Measurements from ENCODE around the gene KCNK10. TPM values are rescaled to one million over a fixed set of nuclear protein-coding genes. Genes with fewer than 3 reads are reported as not detected.

KCNK10 gene
- polyA plus RNA-seq, 1 of the 3 experiments (the other 2 are of a cell fraction) = not detected

DNA sequence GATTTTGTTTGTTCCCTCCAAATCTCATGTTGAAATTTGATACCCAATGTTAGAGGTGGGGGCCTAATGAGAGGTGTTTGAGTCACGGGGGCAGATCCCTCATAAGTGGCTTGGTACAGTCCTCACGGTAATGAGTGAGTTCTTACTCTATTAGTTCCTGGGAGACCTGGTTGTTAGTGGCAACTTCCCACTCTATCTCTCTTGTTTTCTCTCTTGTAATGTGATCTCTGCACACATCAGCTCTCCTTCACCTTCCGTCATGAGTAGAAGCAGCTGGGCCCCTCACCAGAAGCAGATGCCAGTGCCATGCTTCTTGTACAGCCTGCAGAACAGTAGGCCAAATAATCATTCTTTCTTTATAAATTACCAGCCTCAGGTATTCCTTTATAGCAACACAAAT is 29.6 kb upstream of the KCNK10 start:
- TF ChIP-seq SIN3A (IDR thresholded peaks at IDR 0.05; ENCODE audit: borderline replicate concordance, low read depth, low read length) (no peak), NFIC (IDR thresholded peaks at IDR 0.05; ENCODE audit: borderline replicate concordance) (no peak), POLR2AphosphoS5 (IDR thresholded peaks at IDR 0.05; ENCODE audit: low read depth, low read length) (no peak), TEAD4 (IDR thresholded peaks at IDR 0.05; ENCODE audit: borderline replicate concordance, insufficient read depth) (no peak), FOXM1 (IDR thresholded peaks at IDR 0.05; ENCODE audit: low read depth) (no peak), RFX5 (IDR thresholded peaks at IDR 0.05; ENCODE audit: low read length) (no peak), TAF1 (IDR thresholded peaks at IDR 0.05; ENCODE audit: borderline replicate concordance, low read depth, low read length) (no peak), TCF12 (IDR thresholded peaks at IDR 0.05) (no peak), RAD21 (IDR thresholded peaks at IDR 0.05; ENCODE audit: low read length) (no peak), RXRA (IDR thresholded peaks at IDR 0.05; ENCODE audit: borderline replicate concordance, low read depth) (no peak), EZH2phosphoT487 (IDR thresholded peaks at IDR 0.05; ENCODE audit: borderline replicate concordance, low read depth) (no peak), ELF1 (IDR thresholded peaks at IDR 0.05) (no peak), CHD2 (IDR thresholded peaks at IDR 0.05; ENCODE audit: low read length, partially characterized antibody) (no peak), FOSL2 (IDR thresholded peaks at IDR 0.05; ENCODE audit: borderline replicate concordance, low read depth) (no peak)
- TF ChIP-seq, protein P1, sequence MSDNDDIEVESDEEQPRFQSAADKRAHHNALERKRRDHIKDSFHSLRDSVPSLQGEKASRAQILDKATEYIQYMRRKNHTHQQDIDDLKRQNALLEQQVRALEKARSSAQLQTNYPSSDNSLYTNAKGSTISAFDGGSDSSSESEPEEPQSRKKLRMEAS (IDR thresholded peaks at IDR 0.05; ENCODE audit: low read depth) = no peak
- TF ChIP-seq, protein P2, sequence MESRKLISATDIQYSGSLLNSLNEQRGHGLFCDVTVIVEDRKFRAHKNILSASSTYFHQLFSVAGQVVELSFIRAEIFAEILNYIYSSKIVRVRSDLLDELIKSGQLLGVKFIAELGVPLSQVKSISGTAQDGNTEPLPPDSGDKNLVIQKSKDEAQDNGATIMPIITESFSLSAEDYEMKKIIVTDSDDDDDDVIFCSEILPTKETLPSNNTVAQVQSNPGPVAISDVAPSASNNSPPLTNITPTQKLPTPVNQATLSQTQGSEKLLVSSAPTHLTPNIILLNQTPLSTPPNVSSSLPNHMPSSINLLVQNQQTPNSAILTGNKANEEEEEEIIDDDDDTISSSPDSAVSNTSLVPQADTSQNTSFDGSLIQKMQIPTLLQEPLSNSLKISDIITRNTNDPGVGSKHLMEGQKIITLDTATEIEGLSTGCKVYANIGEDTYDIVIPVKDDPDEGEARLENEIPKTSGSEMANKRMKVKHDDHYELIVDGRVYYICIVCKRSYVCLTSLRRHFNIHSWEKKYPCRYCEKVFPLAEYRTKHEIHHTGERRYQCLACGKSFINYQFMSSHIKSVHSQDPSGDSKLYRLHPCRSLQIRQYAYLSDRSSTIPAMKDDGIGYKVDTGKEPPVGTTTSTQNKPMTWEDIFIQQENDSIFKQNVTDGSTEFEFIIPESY (IDR thresholded peaks at IDR 0.05; ENCODE audit: borderline replicate concordance, low read depth) = no peak
- TF ChIP-seq, protein P3, sequence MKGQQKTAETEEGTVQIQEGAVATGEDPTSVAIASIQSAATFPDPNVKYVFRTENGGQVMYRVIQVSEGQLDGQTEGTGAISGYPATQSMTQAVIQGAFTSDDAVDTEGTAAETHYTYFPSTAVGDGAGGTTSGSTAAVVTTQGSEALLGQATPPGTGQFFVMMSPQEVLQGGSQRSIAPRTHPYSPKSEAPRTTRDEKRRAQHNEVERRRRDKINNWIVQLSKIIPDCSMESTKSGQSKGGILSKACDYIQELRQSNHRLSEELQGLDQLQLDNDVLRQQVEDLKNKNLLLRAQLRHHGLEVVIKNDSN (IDR thresholded peaks at IDR 0.05; ENCODE audit: borderline replicate concordance, low read depth) = no peak
- TF ChIP-seq, protein P4, sequence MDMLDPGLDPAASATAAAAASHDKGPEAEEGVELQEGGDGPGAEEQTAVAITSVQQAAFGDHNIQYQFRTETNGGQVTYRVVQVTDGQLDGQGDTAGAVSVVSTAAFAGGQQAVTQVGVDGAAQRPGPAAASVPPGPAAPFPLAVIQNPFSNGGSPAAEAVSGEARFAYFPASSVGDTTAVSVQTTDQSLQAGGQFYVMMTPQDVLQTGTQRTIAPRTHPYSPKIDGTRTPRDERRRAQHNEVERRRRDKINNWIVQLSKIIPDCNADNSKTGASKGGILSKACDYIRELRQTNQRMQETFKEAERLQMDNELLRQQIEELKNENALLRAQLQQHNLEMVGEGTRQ (IDR thresholded peaks at IDR 0.05; ENCODE audit: borderline replicate concordance, low read depth, low read length) = no peak
- no peaks in the 10 kb centered on the region for H3K79me2 ChIP-seq (ENCODE audit: insufficient read depth)
- H3K9ac ChIP-seq = no peak overlapping the region
- no peak overlapping the region for H3K4me3 ChIP-seq (ENCODE audit: low read depth in 2 of 2, low read length in 1 of 2)
- no peaks in the 10 kb centered on the region for H3K9me2 ChIP-seq
- no peak overlapping the region for H3K27ac ChIP-seq (ENCODE audit: low read depth in 2 of 2, low read length in 1 of 2)
- H3K36me3 ChIP-seq (replicated peaks in 1 of 2; ENCODE audit: control insufficient read depth in 1 of 2, insufficient read depth in 2 of 2, low read length in 1 of 2) = no peaks in the 10 kb centered on the region
- no peak overlapping the region for H3K4me2 ChIP-seq
- H3K9me3 ChIP-seq = no peaks in the 10 kb centered on the region
- H3K27me3 ChIP-seq (ENCODE audit: insufficient read depth) = no peaks in the 10 kb centered on the region
- no peak for DNase-seq
- H3F3A ChIP-seq (replicated peaks; ENCODE audit: insufficient read depth) = no peaks in the 10 kb centered on the region
- no peaks in the 10 kb centered on the region for H4K20me1 ChIP-seq (ENCODE audit: insufficient read depth)
- no peaks in the 10 kb centered on the region for H3K4me1 ChIP-seq (ENCODE audit: control insufficient read depth in 1 of 2, insufficient read depth in 2 of 2, low read depth in 1 of 2, low read length in 1 of 2)
- CTCF ChIA-PET = interaction anchor here (1.4 kb wide), 1 partner anchor 26 kb away, joined by 4 read pairs; no protein-coding TSS in a partner anchor
- H2AFZ ChIP-seq (ENCODE audit: low read depth) = no peak overlapping the region
- 50% methylated on average over 3 of the region's 3 CpGs for WGBS (ENCODE audit: low lambda C conversion rate)
- POLR2A ChIA-PET = no interaction called here

Data from SK-N-SH (cell line).